GM12892 (cell line): ENCODE results near the gene TRABD2A.

Experiments used
- POLR2A ChIP-seq: IDR thresholded peaks from 2 replicates; pipeline ENCODE4 v1.6.1; 2011; ENCODE audit warnings: low read depth, low read length, control low read depth
- POLR2AphosphoS5 ChIP-seq: IDR thresholded peaks from 2 replicates; pipeline ENCODE4 v1.6.1; 2011; ENCODE audit warnings: low read depth, low read length, control low read depth
- TAF1 ChIP-seq: IDR thresholded peaks from 2 replicates; pipeline ENCODE4 v1.6.1; 2011; ENCODE audit warnings: low read depth, mild to moderate bottlenecking, control low read depth, low read length, borderline replicate concordance

- TF ChIP-seq POLR2A: no peak
- TF ChIP-seq POLR2AphosphoS5: no peak
- no peak for TF ChIP-seq TAF1
These were observed 21.6 kb upstream of the TRABD2A start for GRCh38 chr2:84902526-84902925.
